HepG2 (cell line): Measurements from ENCODE around the gene ASAP2. TPM values are rescaled to one million over a fixed set of nuclear protein-coding genes. Genes with fewer than 3 reads are reported as not detected.

Source experiments
- ATAC-seq: fragments of 200-7000 bp; cut with Tn5 transposase; 3 replicates; pipeline ENCODE4 v1.9.1; 2020; ENCODE audit warnings: mild to moderate bottlenecking, moderate library complexity
- BruUV-seq: library from RNA; stranded (reverse); fragments of 400-500 nt; replicated peaks from 2 replicates; lab custom pipeline; 2021; lab: Mats Ljungman, UMichigan
- CTCF ChIA-PET: fragments of 300-600 bp; formaldehyde crosslinking; extraction: SDS; loops from one replicate; lab custom pipeline; 2021; ENCODE audit warnings: low total read pairs, inconsistent platforms, low intra/inter-chr PET ratio; lab: Yijun Ruan, JAX
- POLR2A ChIA-PET: fragments of 350-600 bp; sonication (Branson Sonifier 250); formaldehyde crosslinking; loops from one replicate; lab custom pipeline; 2020; ENCODE audit warnings: antibody characterized with exemption, inconsistent platforms; lab: Yijun Ruan, JAX
- DNase-seq: peaks from one replicate; pipeline ENCODE4 v3.0.0-alpha.2; 2015; ENCODE audit warnings: low spot score
- FAIRE-seq: peaks from 3 replicates; lab custom pipeline; 2011; peaks lifted over from hg19 to GRCh38; lab: Jason Lieb, UNC
- H2AFZ ChIP-seq: one replicate; pipeline ENCODE4 v1.6.1; 2011; ENCODE audit warnings: low read length, inconsistent platforms
- H3K27ac ChIP-seq: fragments of 300-600 bp; 3 replicates; pipeline ENCODE4 v1.8.0; 2011; ENCODE audit warnings: mixed run types, mild to moderate bottlenecking, mixed read lengths, low read length, inconsistent platforms; ENCODE audit not compliant: insufficient read depth; ENCODE audit errors: extremely low read length
- H3K27me3 ChIP-seq, 2 experiments: fragments of 200-600 bp in 1 of 2; 2 replicates in 1 of 2; 3 replicates in 1 of 2; pipeline versions ENCODE4 v1.6.0 to v1.8.0; 2011; ENCODE audit warnings: low read length in 2 of 2, mild to moderate bottlenecking in 2 of 2, moderate library complexity in 2 of 2, inconsistent platforms in 1 of 2; ENCODE audit not compliant: insufficient read depth in 2 of 2, control insufficient read depth in 1 of 2
- H3K36me3 ChIP-seq, 2 experiments: fragments of 200-600 bp in 1 of 2; replicated peaks in 1 of 2; 2 replicates in 1 of 2; 3 replicates in 1 of 2; pipeline versions ENCODE4 v1.5.1 to v1.8.0; 2011; ENCODE audit warnings: low read length in 2 of 2, inconsistent platforms in 1 of 2; ENCODE audit not compliant: insufficient read depth in 2 of 2, control insufficient read depth in 1 of 2
- H3K4me1 ChIP-seq: 2 replicates; pipeline ENCODE4 v1.5.1; 2012; ENCODE audit warnings: low read length, inconsistent platforms; ENCODE audit not compliant: insufficient read depth
- H3K4me2 ChIP-seq: 2 replicates; pipeline ENCODE4 v1.6.0; 2011; ENCODE audit warnings: low read depth, low read length, inconsistent platforms
- H3K4me3 ChIP-seq, 3 experiments: fragments of 200-600 bp in 1 of 3; sonication (generic), shearing (Covaris generic) in 1 of 3; replicated peaks in 1 of 3; 2 replicates each; pipeline ENCODE4 v1.5.1; 2011 to 2016; ENCODE audit warnings: low read length in 3 of 3, inconsistent platforms in 2 of 3, low read depth in 2 of 3, mild to moderate bottlenecking in 2 of 3, control low read depth in 1 of 3, mixed read lengths in 1 of 3; ENCODE audit not compliant: insufficient read depth in 1 of 3
- H3K79me2 ChIP-seq: one replicate; pipeline ENCODE4 v1.6.1; 2011; ENCODE audit warnings: low read length, inconsistent platforms; ENCODE audit not compliant: insufficient read depth
- H3K9ac ChIP-seq: 2 replicates; pipeline ENCODE4 v1.6.0; 2011; ENCODE audit warnings: mild to moderate bottlenecking, low read depth, low read length, inconsistent platforms; ENCODE audit not compliant: insufficient read depth
- H3K9me3 ChIP-seq: 2 replicates; pipeline ENCODE4 v1.5.1; 2012; ENCODE audit warnings: mild to moderate bottlenecking, low read length
- H4K20me1 ChIP-seq: 2 replicates; pipeline ENCODE4 v1.6.0; 2011; ENCODE audit warnings: inconsistent platforms, mild to moderate bottlenecking, low read length, moderate library complexity; ENCODE audit not compliant: insufficient read depth
- HDAC6 ChIP-seq: fragments of 200-600 bp; sonication (generic); IDR thresholded peaks from 2 replicates; pipeline ENCODE4 v1.7.0; 2017; ENCODE audit warnings: mild to moderate bottlenecking, antibody characterized with exemption, low read length, low read depth
- HNF4G ChIP-seq, 2 experiments: sonication (generic) in 1 of 2; formaldehyde crosslinking in 1 of 2; IDR thresholded peaks; 2 replicates each; pipeline versions ENCODE4 v1.4.0 to v1.6.1; 2011 to 2020; ENCODE audit warnings: borderline replicate concordance in 2 of 2, low read depth in 2 of 2, mild to moderate bottlenecking in 2 of 2, low read length in 1 of 2, missing genetic modification reagents in 1 of 2, moderate library complexity in 1 of 2
- MAZ ChIP-seq, 2 experiments: sonication (generic) in 1 of 2; formaldehyde crosslinking in 1 of 2; IDR thresholded peaks; 2 replicates each; pipeline versions ENCODE4 v1.5.0 to v1.6.1; 2012 to 2020; ENCODE audit warnings: low read depth in 2 of 2, mild to moderate bottlenecking in 2 of 2, borderline replicate concordance in 1 of 2, improper control_type of control experiment in 1 of 2, low read length in 1 of 2, missing genetic modification reagents in 1 of 2, moderate library complexity in 1 of 2
- TCF7 ChIP-seq: sonication (generic); IDR thresholded peaks from 2 replicates; pipeline ENCODE4 v1.6.1; 2016; ENCODE audit warnings: antibody characterized with exemption, low read depth
- YEATS2 ChIP-seq: sonication (generic); formaldehyde crosslinking; IDR thresholded peaks from 2 replicates; pipeline ENCODE4 v1.4.0; 2020; ENCODE audit warnings: missing genetic modification reagents, borderline replicate concordance
- ZBTB1 ChIP-seq: sonication (generic); formaldehyde crosslinking; IDR thresholded peaks from 2 replicates; pipeline ENCODE4 v1.4.0; 2020; ENCODE audit warnings: missing genetic modification reagents, borderline replicate concordance
- ZFP37 ChIP-seq: sonication (generic); formaldehyde crosslinking; IDR thresholded peaks from 2 replicates; pipeline ENCODE4 v1.4.0; 2020; ENCODE audit warnings: missing genetic modification reagents, borderline replicate concordance
- ZNF512B ChIP-seq: sonication (generic); formaldehyde crosslinking; IDR thresholded peaks from 2 replicates; pipeline ENCODE4 v1.5.1; 2020; ENCODE audit warnings: missing genetic modification reagents, mild to moderate bottlenecking, borderline replicate concordance
- ZNF569 ChIP-seq: sonication (generic); formaldehyde crosslinking; IDR thresholded peaks from 2 replicates; pipeline ENCODE4 v1.5.0; 2020; ENCODE audit warnings: mild to moderate bottlenecking, missing genetic modification reagents, moderate library complexity, borderline replicate concordance
- ZNF576 ChIP-seq: sonication (generic); formaldehyde crosslinking; IDR thresholded peaks from 2 replicates; pipeline ENCODE4 v1.4.0; 2020; ENCODE audit warnings: mild to moderate bottlenecking, missing genetic modification reagents
- ZNF614 ChIP-seq: IDR thresholded peaks from 2 replicates; pipeline ENCODE4 v1.6.1; 2018; ENCODE audit warnings: missing biosample characterization, missing genetic modification reagents, inconsistent platforms, borderline replicate concordance
- ZNF644 ChIP-seq: IDR thresholded peaks from 2 replicates; pipeline ENCODE4 v1.6.1; 2016; ENCODE audit warnings: low read depth
- ZSCAN30 ChIP-seq: sonication (generic); formaldehyde crosslinking; IDR thresholded peaks from 2 replicates; pipeline ENCODE4 v1.5.0; 2020; ENCODE audit warnings: mild to moderate bottlenecking, missing genetic modification reagents
- WGBS: methylation state at CpG from one replicate; pipeline ENCODE4 v1.1.6; 2017; ENCODE audit warnings: low lambda C conversion rate; 5-methylcytosine and 5-hydroxymethylcytosine counted together
- in situ Hi-C: cut with HindIII; loops from 2 replicates; pipeline ENCODE4 v1.10.0; 2017; ENCODE audit warnings: low pct_unique_long_range_greater_than_20kb; ENCODE audit not compliant: extremely low pct_ligation_motif_present
- intact Hi-C: fragments of 100-400 bp; cut with micrococcal nuclease; formaldehyde crosslinking; loops from one replicate; pipeline ENCODE4 v1.10.0; 2022; ENCODE audit not compliant: unreplicated experiment
- polyA plus RNA-seq, 8 experiments: library from polyadenylated mRNA; depleted of rRNA in 3 of 8; stranded (reverse) in 7 of 8; unstranded in 1 of 8; fragments of >200 nt; fragmentation: Illumina TruSeq in 4 of 8; extraction: Trizol in 4 of 8; gene quantifications; 2 replicates each; pipeline versions ENCODE4 v1.2.1 to v1.2.3, GENCODE V29; 2011 to 2016; ENCODE audit warnings: low read depth in 4 of 8, missing spikeins in 1 of 8, mixed read lengths in 1 of 8; ENCODE audit not compliant: insufficient read depth in 1 of 8
- total RNA-seq, 5 experiments: library from RNA; depleted of rRNA; stranded (reverse); fragments of >200 nt; fragmentation: Illumina TruSeq; extraction: Trizol; gene quantifications; 2 replicates each; pipeline ENCODE4 v1.2.3, GENCODE V29; 2016; ENCODE audit warnings: low read depth in 1 of 5

The ASAP2 gene
- total and polyA plus RNA-seq, 2 of the 13 experiments (the other 11 are each of a cell fraction or from before 2014, with no cell fraction given): 7.3 to 22.3 TPM

GRCh38 chr2:9269695-9270360, 63.2 kb downstream of the ASAP2 start (continued):
- TF ChIP-seq ZNF569 (CRISPR knock-in tag) (no peak), HDAC6 (no peak)

- Histone ChIP-seq H2AFZ (no peak overlapping the region), H3K27ac (no peak overlapping the region), H3K4me2 (no peak overlapping the region), H3K9me3 (no peaks in the 10 kb centered on the region), H3K27me3 (no peaks in the 10 kb centered on the region), H3K4me3 (no peak overlapping the region), H3K9ac (no peak overlapping the region), H3K79me2 (peaks cover 18% of the 10 kb centered on the region), H4K20me1 (no peaks in the 10 kb centered on the region), H3K4me1 (peaks cover 29% of the 10 kb centered on the region), H3K36me3 (no peaks in the 10 kb centered on the region)
- in situ Hi-C loops: no loop called here
- no TSS peak for BruUV-seq
- intact Hi-C loops: no loop called here
- no peak for TF ChIP-seq ZNF576 (CRISPR knock-in tag)
- ChIA-PET POLR2A (no interaction called here), CTCF (no interaction called here)
- no peak for DNase-seq
- WGBS: 91% methylated on average over 5 of the region's 5 CpGs
- no peak for FAIRE-seq
- no peak for ATAC-seq
Observed at GRCh38 chr2:9271091-9271490, 64.5 kb downstream of the ASAP2 start.

GRCh38 chr2:9271691-9272090, 65.1 kb downstream of the ASAP2 start:
- no TSS peak for BruUV-seq
- Histone ChIP-seq H4K20me1 (no peaks in the 10 kb centered on the region), H3K9ac (no peak overlapping the region), H3K27ac (no peak overlapping the region), H3K9me3 (no peaks in the 10 kb centered on the region), H3K36me3 (no peaks in the 10 kb centered on the region), H3K79me2 (peaks cover 21% of the 10 kb centered on the region), H3K27me3 (no peaks in the 10 kb centered on the region), H3K4me3 (no peak overlapping the region), H2AFZ (no peak overlapping the region), H3K4me1 (peaks cover 29% of the 10 kb centered on the region), H3K4me2 (no peak overlapping the region)
- WGBS: 94% methylated on average over 5 of the region's 5 CpGs
- in situ Hi-C loops: no loop called here
- ChIA-PET CTCF (no interaction called here), POLR2A (no interaction called here)
- FAIRE-seq (no peak), DNase-seq (no peak), ATAC-seq (no peak)
- intact Hi-C loops: no loop called here
- TF ChIP-seq ZNF644 (CRISPR knock-in tag) (no peak), YEATS2 (CRISPR knock-in tag) (no peak), ZFP37 (no peak), ZSCAN30 (no peak), HNF4G (IDR thresholded peaks at IDR 0.05; ENCODE audit: borderline replicate concordance, low read depth, low read length) (no peak), HNF4G (CRISPR knock-in tag; IDR thresholded peaks at IDR 0.05; ENCODE audit: borderline replicate concordance, low read depth) (no peak), ZNF614 (CRISPR knock-in tag) (no peak), ZBTB1 (no peak), ZNF512B (CRISPR knock-in tag) (no peak), TCF7 (no peak), MAZ (IDR thresholded peaks at IDR 0.05; ENCODE audit: borderline replicate concordance, low read depth, low read length) (no peak), MAZ (CRISPR knock-in tag; IDR thresholded peaks at IDR 0.05; ENCODE audit: low read depth) (no peak)
